Measurements from ENCODE around the gene BTG2.

DNA sequence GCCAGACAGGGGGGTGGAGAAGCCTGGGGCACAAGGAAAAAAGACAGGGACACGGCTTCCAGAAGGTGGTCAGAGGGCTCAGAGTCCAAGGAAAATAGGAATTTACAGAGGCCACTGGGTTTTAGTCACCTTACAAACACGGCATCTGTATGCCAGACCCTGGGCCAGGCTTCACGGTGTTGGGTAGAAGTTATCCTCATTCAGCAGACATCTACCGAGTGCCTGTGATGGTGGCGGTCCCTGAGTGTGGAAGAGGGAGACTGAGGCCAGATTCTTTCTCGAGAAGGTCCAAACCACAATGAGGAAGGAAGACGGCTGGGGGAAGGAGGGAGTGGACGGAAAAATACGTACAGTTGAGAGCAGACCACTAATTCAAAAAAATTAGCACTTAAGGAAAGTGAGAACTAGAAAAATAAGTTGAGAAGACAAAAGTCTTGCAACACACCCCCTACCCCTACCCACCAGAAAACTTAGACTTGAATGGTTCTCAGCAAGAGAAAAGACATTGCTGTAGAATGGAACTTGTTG lies 864 bp upstream of the BTG2 start:
- TF ChIP-seq POLR2A (IDR thresholded peaks at IDR 0.05) (no peak), POLR2AphosphoS5 (IDR thresholded peaks at IDR 0.05) (no peak)
- TF ChIP-seq, protein P1, sequence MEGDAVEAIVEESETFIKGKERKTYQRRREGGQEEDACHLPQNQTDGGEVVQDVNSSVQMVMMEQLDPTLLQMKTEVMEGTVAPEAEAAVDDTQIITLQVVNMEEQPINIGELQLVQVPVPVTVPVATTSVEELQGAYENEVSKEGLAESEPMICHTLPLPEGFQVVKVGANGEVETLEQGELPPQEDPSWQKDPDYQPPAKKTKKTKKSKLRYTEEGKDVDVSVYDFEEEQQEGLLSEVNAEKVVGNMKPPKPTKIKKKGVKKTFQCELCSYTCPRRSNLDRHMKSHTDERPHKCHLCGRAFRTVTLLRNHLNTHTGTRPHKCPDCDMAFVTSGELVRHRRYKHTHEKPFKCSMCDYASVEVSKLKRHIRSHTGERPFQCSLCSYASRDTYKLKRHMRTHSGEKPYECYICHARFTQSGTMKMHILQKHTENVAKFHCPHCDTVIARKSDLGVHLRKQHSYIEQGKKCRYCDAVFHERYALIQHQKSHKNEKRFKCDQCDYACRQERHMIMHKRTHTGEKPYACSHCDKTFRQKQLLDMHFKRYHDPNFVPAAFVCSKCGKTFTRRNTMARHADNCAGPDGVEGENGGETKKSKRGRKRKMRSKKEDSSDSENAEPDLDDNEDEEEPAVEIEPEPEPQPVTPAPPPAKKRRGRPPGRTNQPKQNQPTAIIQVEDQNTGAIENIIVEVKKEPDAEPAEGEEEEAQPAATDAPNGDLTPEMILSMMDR (IDR thresholded peaks at IDR 0.05): no peak
